Posterior vena cava (tissue), 2 donors: Measurements from ENCODE around the gene KLHL29. TPM values are rescaled to one million over a fixed set of nuclear protein-coding genes. Genes with fewer than 3 reads are reported as not detected.

Source experiments
- DNase-seq: peaks from one replicate; pipeline ENCODE4 v3.0.0-alpha.2; 2020; ENCODE audit warnings: low spot score
- intact Hi-C, 2 donors: fragments of 100-400 bp; cut with DNase I; formaldehyde crosslinking; loops; one replicate each; pipeline versions ENCODE4 v1.14.1 to v1.14.2; 2022 to 2023
- total RNA-seq, 2 donors: library from RNA; stranded (reverse); fragmentation: NEBNext Ultra II Directional; extraction: Animal tissue kit (Norgen Biotek cat#: 25700); gene quantifications; one replicate each; pipeline ENCODE4 v1.2.1, GENCODE V29; 2021
- donor health status: DM: yes; HTN: yes; CAD: no.
- donor health status: DM: yes; HTN: yes; CAD: no.

The KLHL29 gene
- total RNA-seq, 2 donors from 2014 or later: 9.9 to 10.6 TPM

DNA sequence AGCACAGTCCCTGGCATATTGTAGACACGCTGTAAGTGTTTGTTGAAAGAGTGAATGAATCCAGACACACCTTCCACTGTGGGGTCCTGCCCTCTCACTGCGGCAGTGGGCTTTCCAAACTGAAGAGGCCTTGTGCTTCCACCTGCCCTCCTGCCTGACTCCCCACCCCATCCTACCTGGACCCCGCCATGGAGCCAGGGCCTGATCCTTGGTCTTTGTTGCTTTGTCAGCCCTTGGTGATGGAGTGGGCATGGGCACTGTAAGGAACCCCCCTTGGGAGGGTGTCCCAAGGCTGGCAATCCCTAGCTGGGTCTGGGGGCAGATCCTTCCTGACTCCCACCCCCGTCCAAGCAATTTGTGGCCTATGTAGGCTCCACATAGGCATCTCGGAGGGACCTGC, 33.1 kb downstream of the KLHL29 start:
- DNase-seq: no peak
- intact Hi-C loops: no loop called here

DNA sequence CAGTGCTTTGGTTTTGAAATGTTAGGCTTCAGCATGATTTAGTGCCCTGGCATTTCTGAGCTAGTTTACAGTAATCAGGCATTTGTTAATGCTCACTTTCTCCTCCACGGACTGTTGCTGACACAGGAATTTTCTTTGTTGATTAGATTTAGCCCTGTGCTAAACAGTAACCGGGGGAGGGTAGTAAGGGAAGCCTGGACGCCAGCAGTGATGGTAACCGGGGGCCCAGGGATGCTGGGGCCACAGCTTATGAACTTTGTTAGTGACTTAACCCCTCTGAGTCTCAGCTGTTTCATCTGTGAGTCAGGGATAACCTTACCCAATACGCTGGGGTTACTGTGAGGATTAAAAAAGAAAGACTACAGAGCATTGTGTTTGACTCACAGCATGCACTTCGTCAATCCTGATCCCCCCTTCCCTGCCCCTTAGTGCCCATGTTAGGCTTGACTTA, 33.5 kb downstream of the KLHL29 start:
- no peak for DNase-seq
- intact Hi-C loops: no loop called here

DNA sequence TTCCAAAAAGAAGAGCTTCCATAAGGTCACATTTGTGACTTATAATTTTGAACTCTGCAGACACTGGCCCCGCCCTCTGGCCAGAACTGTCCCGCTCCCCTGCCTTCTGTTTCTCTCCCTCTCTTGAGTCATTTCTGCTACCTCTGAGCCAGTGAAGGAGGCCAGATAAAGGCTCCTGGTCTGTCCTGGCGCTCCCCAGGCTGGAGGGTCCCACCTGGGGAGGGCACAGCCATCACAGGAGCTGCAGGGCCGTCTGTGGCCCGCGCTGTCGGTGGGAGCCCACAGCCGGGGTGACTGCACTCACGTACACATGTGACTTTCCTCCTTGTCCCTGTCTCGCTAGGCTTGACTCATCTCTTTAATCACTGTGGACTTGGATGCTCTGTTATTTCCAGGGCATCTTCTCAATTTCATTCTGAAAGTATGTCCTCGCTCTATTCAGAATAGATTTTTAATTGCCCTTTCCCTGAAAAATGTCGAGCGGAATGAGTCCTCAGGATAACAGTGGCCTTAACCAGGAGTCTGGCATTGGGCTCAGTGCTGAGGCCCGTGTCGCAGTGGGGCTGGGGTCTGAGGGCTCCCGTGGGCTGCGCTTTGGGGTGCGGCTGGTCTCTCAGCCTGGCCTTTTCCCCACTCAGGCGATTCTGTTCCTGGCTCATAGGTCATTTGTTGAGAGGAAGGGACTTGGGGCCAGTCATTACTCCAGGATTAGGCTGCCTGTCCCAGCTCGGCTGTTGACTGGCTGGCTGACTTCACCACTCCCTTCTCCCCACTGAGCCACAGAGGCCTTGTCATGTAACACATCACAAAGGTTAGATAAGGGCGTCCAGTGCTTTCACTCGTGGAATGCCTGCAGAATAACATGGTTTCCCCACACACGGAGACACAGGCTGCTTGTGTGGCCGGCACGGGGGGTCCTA, 34.5 kb downstream of the KLHL29 start:
- peak; percentile 89 for DNase-seq

DNA sequence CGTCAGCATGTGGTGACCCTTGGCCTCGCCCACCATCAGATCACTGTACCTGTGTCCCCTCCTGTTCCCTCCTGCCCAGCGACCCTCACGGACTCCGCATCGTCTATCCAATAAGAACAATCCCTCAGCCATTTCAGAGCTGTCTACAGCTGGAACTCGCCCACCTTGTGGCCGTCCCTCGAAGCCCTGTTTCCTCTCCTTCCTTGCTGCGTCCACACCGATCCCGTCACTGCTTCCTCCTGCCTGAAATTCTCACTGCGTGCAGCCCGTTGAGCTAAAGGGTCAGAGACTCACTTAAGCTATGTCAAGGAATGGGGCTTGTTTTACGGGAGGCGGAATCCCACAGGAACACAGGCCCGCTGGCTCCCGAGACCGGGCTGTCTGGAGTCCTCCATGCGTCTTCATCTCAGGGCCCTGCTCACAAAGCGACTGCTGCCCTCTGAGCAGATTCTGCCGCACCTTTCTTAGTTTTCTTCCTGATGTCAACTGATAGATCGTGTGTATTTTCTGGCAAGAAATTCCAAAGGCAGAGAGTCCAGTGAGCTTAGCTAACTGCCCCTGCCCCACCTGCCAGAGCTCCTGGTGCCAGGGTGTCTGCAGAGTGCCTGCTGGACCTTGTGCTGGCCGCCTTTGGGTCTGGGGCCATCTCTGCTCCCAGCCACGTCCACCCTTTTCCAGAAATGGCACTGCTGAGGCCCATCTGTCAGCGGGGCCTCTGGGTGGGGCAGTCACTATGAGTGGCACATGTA, 35.3 kb downstream of the KLHL29 start:
- DNase-seq: no peak
- intact Hi-C loops: no loop called here

More for the DNA sequence above, 34.5 kb downstream of the KLHL29 start:
- intact Hi-C loops: no loop called here

DNA sequence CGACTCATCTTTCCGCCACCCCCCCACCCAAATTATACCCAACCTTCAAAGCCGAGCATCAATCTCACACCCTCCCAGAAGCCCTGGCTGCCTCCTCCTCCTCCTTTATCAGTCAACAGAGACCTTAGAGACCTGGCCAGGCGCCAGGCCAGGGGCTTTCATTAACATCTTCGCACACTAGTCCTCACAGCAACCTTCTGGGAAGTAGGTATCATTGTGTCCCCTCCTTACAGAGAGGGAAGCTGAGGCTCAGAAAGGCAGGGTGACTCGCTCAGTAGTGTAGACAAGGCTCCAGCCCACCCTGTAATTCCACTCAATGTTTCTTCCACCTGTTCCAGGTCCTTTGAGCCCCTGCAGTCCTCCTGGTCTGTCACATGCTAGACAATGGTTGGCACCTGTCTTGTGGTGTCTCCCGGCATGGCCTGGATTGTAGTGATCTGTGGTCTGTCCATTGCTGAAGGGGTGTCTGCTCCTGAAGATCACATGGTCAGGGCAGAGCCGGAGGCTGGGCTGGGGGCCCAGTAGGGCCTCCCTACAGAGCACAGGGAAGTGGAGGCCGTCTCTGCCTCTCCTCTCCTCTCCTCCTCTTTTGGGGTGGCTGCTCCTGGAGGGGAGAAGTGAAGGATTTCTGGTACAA, 36.0 kb downstream of the KLHL29 start:
- no peak for DNase-seq
- intact Hi-C loops: no loop called here

DNA sequence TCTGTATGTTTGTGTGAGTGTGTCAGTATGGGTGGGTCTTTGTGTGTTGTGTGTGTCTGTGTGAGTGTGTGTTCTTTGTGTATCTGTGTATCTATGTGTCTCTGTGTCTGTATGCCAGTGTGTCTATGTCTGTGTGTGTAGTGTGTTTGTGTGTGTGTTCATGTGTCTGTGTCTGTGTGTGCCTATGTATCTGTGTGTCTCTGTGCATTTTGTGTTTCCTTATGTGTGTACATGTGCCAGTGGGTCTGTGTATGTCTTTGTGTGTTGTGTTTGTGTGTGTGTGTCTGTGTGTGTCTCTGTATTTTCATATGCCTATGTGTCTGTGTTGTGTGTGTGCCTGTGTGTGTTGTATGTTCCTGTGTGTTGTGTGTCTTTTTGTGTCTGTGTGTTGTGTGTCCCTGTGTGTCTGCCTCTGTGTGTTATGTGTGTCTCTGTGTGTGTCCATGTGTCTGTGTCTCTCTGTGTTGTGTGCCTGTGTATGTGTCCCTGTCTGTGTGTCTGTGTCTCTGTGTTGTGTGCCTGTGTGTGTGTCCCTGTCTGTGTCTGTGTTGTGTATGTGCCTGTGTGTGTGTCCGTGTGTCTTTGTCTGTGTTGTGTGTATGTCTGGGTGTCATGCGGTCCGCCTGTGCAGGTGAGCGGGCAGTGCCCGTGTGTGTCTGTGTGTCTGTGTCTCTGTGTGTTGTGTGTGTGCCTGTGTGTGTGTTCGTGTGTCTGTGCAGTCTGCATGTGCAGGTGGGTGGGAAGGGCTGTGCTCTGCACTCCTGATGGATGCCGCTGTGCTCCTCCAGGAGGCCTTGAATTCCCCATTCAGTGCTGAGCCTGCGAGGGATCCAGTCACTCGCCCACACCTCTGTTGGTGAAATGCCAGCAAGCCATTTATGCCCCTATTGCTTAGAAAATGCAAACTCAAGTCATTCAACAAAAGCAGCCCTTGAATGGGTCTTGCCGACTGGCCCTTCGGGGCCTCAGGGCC, 37.4 kb downstream of the KLHL29 start:
- DNase-seq: no peak
- intact Hi-C loops: no loop called here

DNA sequence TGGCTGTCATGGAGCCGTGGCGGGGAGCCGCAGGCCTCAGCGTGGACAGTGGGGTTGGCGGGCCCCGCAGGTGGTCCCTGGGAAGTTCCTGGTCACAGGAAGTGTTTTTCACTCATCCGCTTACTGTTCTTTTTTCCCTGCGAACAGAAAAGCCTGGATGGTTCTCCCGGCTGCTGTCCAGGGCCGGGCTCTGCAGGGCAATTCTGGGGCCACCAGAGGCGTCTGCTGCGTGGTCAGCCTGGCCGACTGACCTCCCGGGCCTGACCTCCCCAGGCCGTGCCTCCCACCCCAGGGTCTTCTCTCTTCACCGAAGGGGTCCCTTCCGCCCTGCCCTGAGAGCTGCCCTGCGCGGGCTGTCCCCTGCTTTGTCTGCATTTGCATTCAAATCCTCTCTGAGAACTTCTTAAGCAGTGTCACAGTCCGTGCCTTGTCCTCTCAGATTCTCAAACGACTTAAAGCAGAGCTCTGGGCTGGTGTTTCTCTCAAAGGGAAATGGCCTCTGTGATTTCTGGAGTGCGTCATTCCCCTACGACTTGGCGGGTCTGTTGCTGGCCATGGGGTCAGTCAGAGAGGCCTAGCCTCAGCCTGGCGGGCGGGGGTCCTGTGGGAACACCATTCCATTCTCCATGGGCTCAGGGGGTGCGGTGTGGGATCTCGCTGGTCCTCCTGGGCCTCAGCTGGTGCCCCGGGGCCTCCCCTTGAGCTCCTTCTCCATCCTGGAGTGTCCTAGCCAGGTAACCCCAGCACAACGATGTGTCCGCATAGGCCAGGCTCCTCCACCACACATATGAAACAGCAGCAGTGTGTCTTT, 38.3 kb downstream of the KLHL29 start:
- intact Hi-C loops: no loop called here
- no peak for DNase-seq

DNA sequence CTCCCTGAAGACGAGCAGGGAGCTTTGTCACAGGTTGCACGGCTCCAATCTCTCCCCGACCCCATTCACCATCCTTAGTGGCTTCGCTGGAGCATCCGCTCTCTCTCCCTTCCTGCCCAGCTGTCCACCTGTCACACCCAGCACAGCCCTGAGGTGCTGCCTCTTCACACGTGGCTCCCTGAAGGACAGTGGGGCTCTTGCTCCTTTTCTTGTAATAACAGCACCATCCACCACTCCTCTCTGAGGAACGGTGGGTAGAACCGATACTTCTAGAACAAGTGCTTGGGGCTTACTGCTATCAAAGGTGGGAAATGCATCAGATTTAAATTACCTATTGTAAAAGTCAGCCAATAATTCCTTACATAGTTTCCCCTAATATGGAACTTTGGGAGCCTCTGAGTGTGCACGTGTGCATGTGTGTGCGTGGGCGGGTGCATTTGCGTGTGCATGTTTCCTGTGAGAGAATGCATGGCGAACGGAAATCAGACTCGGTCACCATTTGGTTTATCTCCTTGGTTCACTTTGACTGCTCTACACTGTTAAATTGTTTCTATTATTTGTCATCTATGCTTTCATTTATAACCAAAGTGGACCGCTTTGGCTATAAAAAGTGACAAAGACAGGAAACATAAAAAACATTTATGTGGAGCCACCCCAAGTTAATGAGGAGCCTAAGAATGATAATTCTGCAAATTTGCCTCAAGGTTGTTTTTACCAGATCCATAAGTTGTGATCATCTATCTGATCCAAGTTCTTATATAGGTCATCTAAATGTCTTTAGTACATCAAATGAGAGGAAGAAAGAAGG, 39.1 kb downstream of the KLHL29 start:
- DNase-seq: no peak
- intact Hi-C loops: no loop called here

DNA sequence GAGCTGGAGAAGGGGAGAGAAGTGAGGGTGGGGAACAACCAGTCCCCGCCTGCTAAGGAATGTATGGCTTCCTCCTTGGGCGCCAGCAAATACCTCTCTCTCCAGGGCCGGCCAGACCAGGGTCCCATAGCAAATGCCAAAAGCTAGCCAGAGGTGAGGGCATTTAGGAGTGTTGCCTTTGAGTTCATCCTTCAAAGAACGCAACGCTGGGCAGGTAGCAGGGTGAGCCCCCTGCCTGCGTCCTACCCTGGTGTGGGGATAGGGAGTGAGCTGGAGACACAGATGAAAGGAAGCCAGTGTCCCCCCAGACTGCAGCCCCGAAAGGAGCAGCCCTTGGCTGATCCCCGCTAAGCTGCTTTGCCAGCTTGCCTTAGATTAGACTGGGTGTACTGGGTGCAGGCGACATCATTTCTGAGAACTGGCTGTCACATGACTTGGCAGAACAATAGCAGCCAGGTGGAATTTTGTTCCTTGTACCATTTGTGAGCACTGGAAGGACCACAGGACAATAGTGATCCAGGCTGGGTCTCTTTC, 40.4 kb downstream of the KLHL29 start:
- intact Hi-C loops: no loop called here
- DNase-seq: no peak

DNA sequence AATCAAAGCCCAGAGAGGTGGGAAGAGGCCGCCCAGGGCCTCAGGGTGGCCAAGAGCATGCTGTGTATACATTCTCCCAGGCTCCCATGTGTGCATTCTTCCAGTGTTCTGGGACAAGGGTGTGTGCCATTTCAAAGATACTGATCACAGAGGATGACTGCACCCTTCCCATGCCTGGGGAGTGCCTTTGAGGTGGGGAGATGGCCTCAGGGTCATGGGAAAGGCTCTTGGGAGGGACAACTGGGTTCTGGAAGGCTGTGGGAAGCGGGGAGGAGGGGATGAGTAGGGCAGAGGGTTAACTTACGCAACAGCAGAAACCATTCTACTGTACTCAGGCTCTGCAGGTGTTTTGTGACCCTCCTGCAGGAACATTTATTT, 40.9 kb downstream of the KLHL29 start:
- no peak for DNase-seq
- intact Hi-C loops: no loop called here

DNA sequence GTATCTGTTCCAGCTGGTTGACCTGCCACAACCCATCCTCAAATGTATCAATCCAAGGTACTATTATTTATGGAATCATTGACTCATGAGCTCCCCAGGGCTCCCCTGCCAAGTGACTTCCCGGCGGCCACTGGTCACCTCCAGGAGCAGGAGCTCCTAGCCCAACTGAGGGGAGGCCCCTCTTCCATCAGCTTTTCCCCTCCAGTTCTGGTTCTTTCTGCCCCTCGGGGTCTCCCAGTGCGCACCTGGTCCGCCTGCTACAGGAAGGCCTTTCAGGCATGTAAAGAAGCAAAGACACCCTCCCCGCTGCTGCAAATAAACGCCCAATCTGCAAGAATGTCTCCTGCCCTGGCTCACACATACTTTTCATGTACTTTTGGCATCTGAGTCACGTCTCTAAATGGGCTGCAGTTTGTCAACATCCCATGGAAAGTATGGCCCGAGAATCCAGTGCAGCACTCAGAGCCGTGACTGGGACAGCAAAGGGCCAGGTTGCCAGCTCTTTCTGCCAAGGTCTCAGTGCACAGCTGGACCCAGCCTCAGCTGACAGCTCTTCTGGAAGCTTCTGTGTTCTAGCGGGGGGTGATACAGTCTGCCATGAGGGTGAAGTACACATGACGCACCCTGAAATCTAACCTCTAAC, 41.4 kb downstream of the KLHL29 start:
- peak; percentile 90 for DNase-seq
- intact Hi-C loops: no loop called here

DNA sequence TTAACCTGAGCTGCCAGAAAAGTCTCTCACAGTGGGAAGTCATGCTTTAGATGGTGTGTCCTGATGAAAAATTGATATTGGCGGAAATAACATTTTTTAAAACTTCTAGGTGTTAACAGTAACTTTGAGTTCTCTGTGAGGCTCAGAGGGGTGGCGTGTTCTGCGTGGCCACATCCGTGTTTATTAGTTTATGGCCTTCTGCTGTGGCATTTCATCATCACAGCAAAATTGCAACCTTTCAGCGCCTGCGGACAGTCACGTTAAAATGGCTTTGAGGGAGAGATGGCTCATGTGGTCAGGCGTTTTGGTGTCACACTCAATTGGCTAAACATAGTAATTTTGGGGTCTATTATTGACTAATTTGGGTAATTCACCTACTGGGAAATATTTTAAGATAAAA, 42.4 kb downstream of the KLHL29 start:
- DNase-seq: no peak
- intact Hi-C loops: no loop called here

DNA sequence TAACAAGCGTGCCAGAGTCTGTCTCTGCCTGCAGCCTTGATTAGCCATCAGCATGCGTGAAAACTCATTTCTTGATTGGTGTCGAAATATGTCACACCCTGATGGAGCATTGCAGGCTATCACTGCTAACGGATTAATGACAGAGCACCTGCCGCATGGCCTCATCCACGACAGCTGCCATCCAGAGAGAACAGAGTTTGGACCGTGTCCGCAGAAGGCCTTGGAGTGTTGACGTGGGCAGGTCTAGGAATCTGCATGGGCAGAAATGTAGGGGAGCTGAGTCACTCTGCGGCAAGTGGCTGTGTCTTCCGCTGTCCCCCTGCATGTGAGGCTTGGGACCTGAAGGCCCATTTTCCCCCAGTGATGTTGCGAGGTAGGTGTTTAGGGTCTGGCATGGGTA, 43.0 kb downstream of the KLHL29 start:
- no peak for DNase-seq
- intact Hi-C loops: no loop called here

DNA sequence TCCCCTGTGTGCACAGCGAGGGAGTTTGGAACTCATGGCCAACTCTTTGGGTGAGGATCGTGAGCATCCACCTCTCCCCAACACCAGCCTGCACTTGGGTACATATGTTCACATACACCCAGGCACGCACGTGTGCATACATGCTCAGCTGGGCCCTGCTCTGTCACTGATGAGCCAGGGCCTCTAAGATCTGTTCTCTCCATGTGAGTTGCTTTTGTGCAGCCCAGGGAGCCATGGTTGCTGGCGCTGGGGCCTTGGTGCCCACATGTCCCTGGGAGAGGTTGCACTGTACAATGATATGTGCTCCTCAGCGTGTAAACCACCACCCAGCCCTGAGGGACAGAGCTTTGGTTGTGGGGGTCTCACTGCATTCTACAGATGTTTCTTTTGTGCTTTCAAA, 44.1 kb downstream of the KLHL29 start:
- intact Hi-C loops: no loop called here
- no peak for DNase-seq

DNA sequence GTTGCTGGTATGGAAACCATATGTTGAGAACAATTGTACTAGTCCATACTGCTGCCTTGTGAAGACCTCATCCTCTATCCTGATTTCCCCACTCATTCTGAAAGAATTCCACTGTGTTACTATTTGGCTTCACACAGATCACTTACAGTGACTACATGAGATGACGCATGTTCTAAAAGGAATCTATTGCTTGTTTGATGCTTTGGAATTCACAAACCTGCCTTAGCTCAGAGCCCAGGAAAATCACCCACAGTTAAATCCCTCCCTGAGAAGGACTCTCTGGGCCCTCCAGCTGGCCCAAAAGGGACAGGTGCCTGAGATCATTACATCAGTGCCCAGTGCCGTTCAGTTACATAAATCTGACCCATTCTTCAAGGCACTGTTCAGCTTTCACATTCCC, 45.3 kb downstream of the KLHL29 start:
- DNase-seq: no peak
- intact Hi-C loops: no loop called here

DNA sequence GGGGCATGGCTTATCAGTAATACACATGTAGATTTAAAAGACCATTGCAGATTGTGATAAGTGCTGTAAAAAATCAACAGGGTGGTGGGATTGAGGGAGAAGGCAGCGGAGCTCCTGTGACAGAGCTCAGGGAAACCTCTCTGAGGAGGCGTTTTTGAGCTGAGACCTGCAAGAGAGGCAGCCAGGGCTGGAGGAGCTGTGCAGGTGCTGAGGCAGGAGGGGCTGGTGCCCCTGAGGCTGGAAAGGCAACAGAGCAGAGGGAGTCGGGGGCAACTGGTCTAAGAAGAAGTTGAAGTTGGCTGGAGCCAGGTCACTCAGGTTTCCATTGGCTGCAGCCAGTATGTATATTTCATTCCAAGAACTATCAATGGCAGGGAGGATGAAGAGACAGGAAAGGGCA, 47.6 kb downstream of the KLHL29 start:
- no peak for DNase-seq
- intact Hi-C loops: no loop called here

DNA sequence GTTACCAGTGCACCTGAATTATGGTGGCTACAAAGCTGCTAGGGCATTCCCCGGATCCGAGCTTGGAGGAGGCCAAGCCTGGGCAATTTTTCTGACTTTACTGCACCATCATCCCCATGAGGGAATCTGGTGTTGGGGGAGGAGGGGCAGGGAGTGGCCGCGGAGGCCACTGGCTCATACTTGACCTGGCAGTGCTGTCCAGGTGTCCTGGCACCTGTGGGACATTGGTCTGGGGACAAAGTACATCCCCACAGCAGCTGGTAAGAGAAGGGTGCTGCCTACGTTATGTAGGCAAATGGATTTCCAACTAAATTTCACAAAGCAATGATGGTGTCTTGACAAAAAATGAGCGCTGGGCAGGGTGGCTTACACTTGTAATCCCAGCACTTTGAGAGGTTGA, 48.3 kb downstream of the KLHL29 start:
- DNase-seq: no peak
- intact Hi-C loops: no loop called here
